Stimulated activated naive CD8-positive, alpha-beta T cell treated with anti-CD3 and anti-CD28 coated beads, Interleukin-15, amount 100 ng/mL, for 72 hours (primary cell): ENCODE measurements around the gene MCM10.

ENCODE experiments used
- ATAC-seq: fragments of 150-1000 bp; cut with Tn5 transposase; 2 replicates; pipeline ENCODE4 v1.10.0; 2021; ENCODE audit warnings: mild to moderate bottlenecking, moderate library complexity
- DNase-seq, 2 donors: peaks; one replicate each; pipeline ENCODE4 v3.0.0; 2021 to 2022
- H3K27ac Mint-ChIP-seq, 2 donors: one replicate each; pipeline ENCODE4 v1.8.0; 2022; ENCODE audit warnings: mild to moderate bottlenecking in 2 of 2, mixed read lengths in 2 of 2, moderate library complexity in 2 of 2
- H3K27me3 Mint-ChIP-seq: one replicate; pipeline ENCODE4 v1.8.0; 2022; ENCODE audit warnings: mixed read lengths
- H3K4me1 Mint-ChIP-seq: one replicate; pipeline ENCODE4 v1.8.0; 2022; ENCODE audit warnings: mild to moderate bottlenecking, mixed read lengths
- H3K4me3 Mint-ChIP-seq, 2 donors: one replicate each; pipeline ENCODE4 v1.8.0; 2022; ENCODE audit warnings: mild to moderate bottlenecking in 2 of 2, mixed read lengths in 2 of 2, moderate library complexity in 1 of 2
- H3K9me3 Mint-ChIP-seq, 2 donors: one replicate each; pipeline ENCODE4 v1.8.0; 2022; ENCODE audit warnings: mixed read lengths in 2 of 2

The MCM10 gene

DNA sequence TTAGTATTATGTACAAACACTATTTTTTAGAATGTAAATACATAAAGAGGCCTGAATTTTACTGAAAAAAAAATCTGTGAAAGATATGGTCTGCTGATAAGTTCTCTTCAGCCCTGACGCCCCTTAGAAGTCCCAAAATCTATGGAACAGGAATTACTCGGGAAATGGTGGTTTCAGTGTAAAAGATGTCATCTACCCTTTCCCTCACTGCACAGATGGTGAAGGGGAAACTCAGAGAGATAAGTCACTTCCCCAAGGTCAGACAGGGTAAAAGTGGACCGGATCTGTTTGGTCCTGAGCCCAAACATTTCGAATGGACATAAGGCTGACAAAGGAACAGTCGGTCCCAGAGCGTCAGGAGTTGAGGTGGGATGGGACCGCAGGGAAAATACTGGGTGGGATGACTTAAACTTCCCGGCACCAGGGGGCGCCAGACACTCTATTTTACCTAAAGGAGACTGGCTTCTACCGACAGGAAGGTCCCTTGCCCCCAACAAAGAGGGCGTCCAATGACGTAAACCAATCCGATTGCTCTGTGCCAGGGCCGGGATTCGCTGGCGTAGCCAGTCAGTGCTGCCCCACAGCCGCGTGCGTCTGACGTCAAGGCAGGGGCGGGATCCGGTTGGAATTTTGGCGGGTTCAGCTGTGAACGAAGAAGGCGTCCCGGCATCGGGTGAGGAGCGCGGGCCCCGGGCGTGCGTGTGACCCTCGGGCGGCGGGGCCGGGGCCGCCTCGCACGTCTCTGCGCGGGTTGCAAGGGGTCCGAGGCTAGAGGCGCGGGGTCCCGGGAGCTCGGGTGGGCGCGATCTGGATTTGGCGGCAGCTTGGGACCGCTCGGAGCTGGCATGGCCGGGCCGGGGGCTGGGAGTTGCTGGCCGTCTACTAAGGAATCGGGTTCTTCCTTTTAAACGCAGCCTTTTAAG, at the start of gene MCM10:
TSS of gene MCM10 (plus strand) at position 625 of the 923 bp plus-strand sequence. CDS start 2,645 bp downstream, outside the sequence.
- ATAC-seq (peak; percentile 100), DNase-seq (peak; percentile 93 to 97)
- Mint-ChIP-seq H3K4me3 (peak within 1 kb of the TSS; percentile 87 to 94), H3K4me1 (peaks cover 28% of the 10 kb centered on the region), H3K9me3 (no peaks in the 10 kb centered on the region), H3K27me3 (no peaks in the 10 kb centered on the region), H3K27ac (peak within 1 kb of the TSS; percentile 72 to 94)

- Mint-ChIP-seq H3K27me3 (no peaks in the 10 kb centered on the region), H3K4me1 (peaks cover 47% of the 10 kb centered on the region), H3K27ac (peak overlapping the region in 1 of 2 donors; percentile 48), H3K9me3 (no peaks in the 10 kb centered on the region), H3K4me3 (no peak overlapping the region)
- DNase-seq (no peak), ATAC-seq (no peak)
Observed at GRCh38 chr10:13113544-13113943, 47.8 kb upstream of the MCM10 start.

DNA sequence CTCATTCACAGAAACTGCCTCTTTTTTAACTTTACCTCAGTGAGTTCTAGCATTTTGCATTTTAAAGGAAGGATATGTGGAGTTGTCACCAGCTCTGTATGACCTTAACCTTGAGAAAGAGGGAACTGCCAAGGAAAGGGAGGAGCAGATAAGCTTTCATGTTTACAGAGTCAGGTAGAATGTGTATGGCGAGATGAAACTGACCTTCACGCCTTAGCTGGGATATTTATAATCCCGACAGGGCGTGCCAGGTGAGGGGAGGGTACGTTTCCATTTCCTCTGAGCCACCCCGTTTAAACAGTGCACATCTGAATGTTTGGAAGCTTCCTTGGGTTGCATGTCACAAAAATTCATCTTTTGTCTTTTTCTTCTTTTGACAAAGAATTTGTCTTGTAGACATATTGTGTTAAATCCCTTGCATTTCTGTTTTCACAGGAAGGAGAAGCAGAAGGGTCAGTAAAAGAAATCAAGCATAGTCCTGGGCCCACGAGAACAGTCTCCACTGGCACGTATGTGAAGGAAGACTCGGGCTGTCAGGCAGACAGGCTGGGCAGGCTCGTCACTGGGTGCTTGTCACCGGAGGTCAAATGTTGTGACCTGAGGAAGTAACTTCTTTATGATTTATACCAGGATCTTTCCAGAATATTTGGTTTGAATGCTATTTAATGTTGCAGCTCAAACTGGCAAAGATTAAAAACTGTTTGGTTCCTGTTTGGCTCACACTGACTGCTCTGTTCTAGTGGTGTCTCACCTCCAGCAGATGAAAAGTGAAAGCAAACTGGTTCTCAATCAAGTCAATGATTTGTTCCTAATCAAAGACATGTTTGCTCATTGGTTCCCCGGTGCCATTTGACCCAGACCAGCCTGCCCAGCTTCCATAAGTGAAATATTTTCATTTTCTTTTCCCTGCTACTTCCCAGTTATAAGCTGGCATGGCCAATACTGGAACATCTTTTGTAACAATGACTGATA, 45.2 kb upstream of the MCM10 start:
- no peaks in the 10 kb centered on the region for H3K9me3 Mint-ChIP-seq
- peak overlapping the region; percentile 16 to 71 for H3K27ac Mint-ChIP-seq
- DNase-seq, result no peak
- no peaks in the 10 kb centered on the region for H3K27me3 Mint-ChIP-seq
- H3K4me1 Mint-ChIP-seq, result peaks cover 29% of the 10 kb centered on the region
- peak overlapping the region; percentile 25 to 43 for H3K4me3 Mint-ChIP-seq
- ATAC-seq, result peak; percentile 45

- no peaks in the 10 kb centered on the region for H3K9me3 Mint-ChIP-seq
- peak; percentile 63 for ATAC-seq
- H3K27me3 Mint-ChIP-seq, result no peaks in the 10 kb centered on the region
- H3K27ac Mint-ChIP-seq, result peak overlapping the region; percentile 44 to 55
- H3K4me3 Mint-ChIP-seq, result peak overlapping the region in 1 of 2 donors; percentile 5
- DNase-seq, result no peak
- peaks cover 29% of the 10 kb centered on the region for H3K4me1 Mint-ChIP-seq
Observed at GRCh38 chr10:13117841-13118783, 43.2 kb upstream of the MCM10 start.

DNA sequence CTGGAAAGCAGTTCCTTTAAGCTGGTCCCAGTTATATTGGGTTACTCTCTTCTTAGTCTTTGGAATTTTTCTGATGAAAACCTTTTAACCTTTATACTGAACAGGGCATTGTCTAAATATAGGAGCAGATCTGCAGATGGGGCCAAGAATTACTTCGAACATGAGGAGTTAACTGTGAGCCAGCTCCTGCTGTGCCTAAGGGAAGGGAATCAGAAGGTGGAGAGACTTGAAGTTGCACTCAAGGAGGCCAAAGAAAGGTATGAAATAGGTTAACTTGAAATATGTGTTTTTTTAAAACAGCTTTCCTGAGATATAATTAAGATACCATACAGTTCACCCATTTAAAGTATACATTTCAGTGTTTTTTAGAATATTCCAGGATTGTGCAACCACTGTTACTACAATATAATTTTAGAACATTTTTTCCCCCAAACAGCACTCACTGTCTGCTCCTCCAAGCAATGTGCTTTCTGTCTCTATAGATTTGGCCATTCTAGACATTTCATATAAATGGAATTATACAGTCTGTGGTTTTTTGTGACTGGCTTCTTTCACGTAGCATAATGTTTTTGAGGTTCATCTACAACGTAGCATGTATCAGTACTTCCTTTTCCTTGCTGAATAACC, 42.5 kb upstream of the MCM10 start:
- DNase-seq (no peak), ATAC-seq (no peak)
- H3K9me3 Mint-ChIP-seq, result no peaks in the 10 kb centered on the region
- no peak overlapping the region for H3K27ac Mint-ChIP-seq
- H3K4me1 Mint-ChIP-seq, result peaks cover 29% of the 10 kb centered on the region
- H3K27me3 Mint-ChIP-seq, result no peaks in the 10 kb centered on the region
- no peak overlapping the region for H3K4me3 Mint-ChIP-seq

DNA sequence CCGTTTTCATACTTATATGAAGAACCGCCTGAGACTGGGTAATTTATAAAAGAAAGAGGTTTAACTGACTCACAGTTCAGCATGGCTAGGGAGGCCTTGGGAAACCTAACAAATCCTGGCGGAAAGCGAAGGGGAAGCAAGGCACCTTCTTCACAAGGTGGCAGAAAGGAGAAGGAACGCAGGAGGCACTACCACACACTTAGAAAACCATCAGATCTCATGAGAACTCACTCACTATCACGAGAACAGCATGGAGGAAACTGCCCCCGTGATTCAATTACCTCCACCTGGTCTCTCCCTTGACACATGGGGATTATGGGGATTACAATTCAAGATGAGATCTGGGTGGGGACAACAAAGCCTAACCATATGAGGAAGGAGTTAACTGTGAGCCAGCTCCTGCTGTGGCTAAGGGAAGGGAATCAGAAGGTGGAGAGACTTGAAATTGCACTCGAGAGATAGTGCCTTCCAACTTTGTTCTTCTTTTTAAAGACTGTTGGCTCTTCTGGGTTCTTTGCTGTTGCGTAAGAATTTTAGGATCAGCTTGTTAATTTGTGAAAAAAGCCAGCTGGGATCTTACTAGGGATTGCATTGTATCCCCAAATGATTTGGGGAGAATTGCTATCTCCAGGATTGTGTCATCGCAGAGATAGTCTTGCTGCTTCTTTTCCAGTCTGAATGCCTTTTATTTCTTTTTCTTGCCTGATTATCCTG, 40.4 kb upstream of the MCM10 start:
- ATAC-seq (no peak), DNase-seq (no peak)
- Mint-ChIP-seq H3K4me1 (peaks cover 24% of the 10 kb centered on the region), H3K9me3 (no peaks in the 10 kb centered on the region), H3K27me3 (no peaks in the 10 kb centered on the region), H3K27ac (peak overlapping the region; percentile 8 to 83), H3K4me3 (no peak overlapping the region)

DNA sequence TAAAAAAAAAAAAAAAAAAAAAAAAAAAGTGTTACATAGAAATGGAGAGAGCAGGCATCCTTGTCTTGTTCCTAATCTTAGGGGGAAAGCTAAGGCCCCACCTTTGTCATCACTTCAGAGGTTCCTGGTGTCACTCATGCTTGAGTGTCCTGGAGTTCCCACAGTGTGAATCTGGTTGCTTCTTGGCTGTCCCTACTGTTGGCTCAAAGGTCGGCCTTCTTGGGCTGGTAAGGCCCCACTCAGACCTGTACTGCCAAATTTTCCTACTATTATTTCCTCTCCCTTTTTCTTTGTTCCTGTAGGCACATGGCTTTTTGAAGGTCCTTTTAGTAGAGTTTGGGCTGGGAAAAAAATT, 39.9 kb upstream of the MCM10 start:
- no peak for DNase-seq
- Mint-ChIP-seq H3K27ac (no peak overlapping the region), H3K4me3 (no peak overlapping the region), H3K9me3 (no peaks in the 10 kb centered on the region), H3K27me3 (no peaks in the 10 kb centered on the region), H3K4me1 (peaks cover 19% of the 10 kb centered on the region)
- ATAC-seq, result no peak

GRCh38 chr10:13136651-13137050, 24.7 kb upstream of the MCM10 start:
- no peaks in the 10 kb centered on the region for H3K27me3 Mint-ChIP-seq

GRCh38 chr10:13139150-13139549, 22.2 kb upstream of the MCM10 start:
- Mint-ChIP-seq H3K4me3 (no peak overlapping the region), H3K27me3 (no peaks in the 10 kb centered on the region), H3K27ac (no peak overlapping the region), H3K4me1 (no peaks in the 10 kb centered on the region), H3K9me3 (peaks cover under 1 to 3% of the 10 kb centered on the region in 2 donors)
- ATAC-seq, result no peak
- DNase-seq, result no peak

More at GRCh38 chr10:13136651-13137050, 24.7 kb upstream of the MCM10 start:
- no peak for DNase-seq
- Mint-ChIP-seq H3K4me3 (no peak overlapping the region), H3K27ac (no peak overlapping the region), H3K9me3 (no peaks in the 10 kb centered on the region), H3K4me1 (no peaks in the 10 kb centered on the region)
- no peak for ATAC-seq

DNA sequence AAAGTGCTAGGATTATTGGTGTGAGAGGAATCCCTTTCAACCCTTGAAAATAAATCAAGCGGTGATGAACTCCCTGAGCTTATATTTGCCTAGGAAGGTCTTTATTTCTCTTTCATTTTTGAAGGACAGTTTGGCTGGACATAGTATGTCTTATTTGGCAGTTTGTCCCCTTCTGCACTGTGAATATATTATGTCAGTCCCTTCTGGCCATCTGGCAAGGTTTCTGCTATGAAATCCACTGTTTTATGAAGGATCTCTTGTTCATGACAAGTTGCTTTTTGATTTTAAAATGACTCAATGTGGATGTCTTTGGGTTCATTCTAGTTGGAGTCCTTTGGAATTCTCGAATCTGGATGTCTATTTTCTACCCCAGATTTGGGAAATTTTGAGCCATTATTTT, 21.7 kb upstream of the MCM10 start:
- Mint-ChIP-seq H3K4me1 (no peaks in the 10 kb centered on the region), H3K27ac (no peak overlapping the region), H3K4me3 (no peak overlapping the region), H3K9me3 (peaks cover 6 to 8% of the 10 kb centered on the region in 2 donors), H3K27me3 (no peaks in the 10 kb centered on the region)
- DNase-seq (no peak), ATAC-seq (no peak)

- H3K4me3 Mint-ChIP-seq, result no peak overlapping the region
- no peak overlapping the region for H3K27ac Mint-ChIP-seq
- peaks cover 14 to 17% of the 10 kb centered on the region in 2 donors for H3K9me3 Mint-ChIP-seq
- no peaks in the 10 kb centered on the region for H3K4me1 Mint-ChIP-seq
- ATAC-seq (no peak), DNase-seq (no peak)
- H3K27me3 Mint-ChIP-seq, result no peaks in the 10 kb centered on the region
Observed at GRCh38 chr10:13140627-13141190, 20.6 kb upstream of the MCM10 start.

- peaks cover 14 to 34% of the 10 kb centered on the region in 2 donors for H3K9me3 Mint-ChIP-seq
- H3K27ac Mint-ChIP-seq, result no peak overlapping the region
- no peak for DNase-seq
- H3K27me3 Mint-ChIP-seq, result no peaks in the 10 kb centered on the region
- H3K4me1 Mint-ChIP-seq, result no peaks in the 10 kb centered on the region
- no peak for ATAC-seq
- no peak overlapping the region for H3K4me3 Mint-ChIP-seq
Observed at GRCh38 chr10:13143766-13144165, 17.6 kb upstream of the MCM10 start.

- ATAC-seq (no peak), DNase-seq (no peak)
- H3K4me3 Mint-ChIP-seq, result no peak overlapping the region
- H3K4me1 Mint-ChIP-seq, result no peaks in the 10 kb centered on the region
- peaks cover 14 to 34% of the 10 kb centered on the region in 2 donors for H3K9me3 Mint-ChIP-seq
- no peak overlapping the region for H3K27ac Mint-ChIP-seq
- no peaks in the 10 kb centered on the region for H3K27me3 Mint-ChIP-seq
Observed at GRCh38 chr10:13144814-13145213, 16.5 kb upstream of the MCM10 start.

DNA sequence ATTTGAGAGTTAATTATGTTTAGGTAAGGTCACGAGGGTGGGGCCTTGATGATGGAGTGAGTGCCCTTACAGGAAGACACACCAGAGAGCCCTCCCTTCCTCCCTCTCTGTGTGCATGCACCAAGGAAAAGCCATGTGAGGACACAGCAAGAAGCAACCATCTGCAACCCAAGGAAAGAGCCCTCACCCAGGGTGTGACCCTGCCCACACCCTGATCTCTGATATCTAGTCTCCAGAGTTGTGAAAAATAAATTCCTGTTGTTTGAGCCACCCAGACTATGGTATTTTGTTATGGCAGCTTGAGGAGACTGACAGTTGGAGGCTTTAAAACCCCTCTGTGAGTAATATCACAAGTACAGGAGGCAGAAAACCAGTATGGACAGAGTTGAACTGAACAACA, 15.0 kb upstream of the MCM10 start:
- no peak overlapping the region for H3K27ac Mint-ChIP-seq
- no peaks in the 10 kb centered on the region for H3K27me3 Mint-ChIP-seq
- no peak overlapping the region for H3K4me3 Mint-ChIP-seq
- no peaks in the 10 kb centered on the region for H3K4me1 Mint-ChIP-seq
- no peak for DNase-seq
- no peak for ATAC-seq
- peaks cover 14 to 34% of the 10 kb centered on the region in 2 donors for H3K9me3 Mint-ChIP-seq
